Chondrocyte (in vitro differentiated cells): ENCODE data around the gene PCDHGA5. TPM values are rescaled to one million over a fixed set of nuclear protein-coding genes. Genes with fewer than 3 reads are reported as not detected.
A peak's percentile ranks its signal among the peaks of the same experiment; 100 is the strongest.
"Not testable (repeated sequence)": the region's sequence is repeated elsewhere in the genome, so short reads cannot be mapped to it uniquely, and the experiment has no call there.

Source experiments
- DNase-seq: peaks from one replicate; pipeline ENCODE4 v3.0.0; 2021; ENCODE audit warnings: mixed read lengths, low spot score
- H3K27ac Mint-ChIP-seq: one replicate; pipeline ENCODE4 v1.8.0; 2021; ENCODE audit warnings: mild to moderate bottlenecking, moderate library complexity, mixed read lengths; ENCODE audit not compliant: unreplicated experiment
- H3K27me3 Mint-ChIP-seq: 2 replicates; pipeline ENCODE4 v1.8.0; 2021; ENCODE audit warnings: low read depth, mixed read lengths
- H3K36me3 Mint-ChIP-seq: 2 replicates; pipeline ENCODE4 v1.8.0; 2021; ENCODE audit warnings: low read depth, mixed read lengths
- H3K4me1 Mint-ChIP-seq: 2 replicates; pipeline ENCODE4 v1.8.0; 2021; ENCODE audit warnings: low read depth, mild to moderate bottlenecking, mixed read lengths
- H3K4me3 Mint-ChIP-seq: one replicate; pipeline ENCODE4 v1.8.0; 2021; ENCODE audit warnings: mild to moderate bottlenecking, moderate library complexity, mixed read lengths; ENCODE audit not compliant: unreplicated experiment
- H3K9me3 Mint-ChIP-seq: 2 replicates; pipeline ENCODE4 v1.8.0; 2021; ENCODE audit warnings: low read depth, mixed read lengths
- CTCF ChIP-seq: fragments of 200-600 bp; sonication (generic); IDR thresholded peaks from 2 replicates; pipeline ENCODE4 v1.5.0; 2021; ENCODE audit warnings: antibody characterized with exemption, mild to moderate bottlenecking, moderate library complexity
- total RNA-seq: library from RNA; stranded (reverse); gene quantifications from 3 replicates; pipeline ENCODE4 v1.2.1, GENCODE V29; 2021

Gene PCDHGA5
- total RNA-seq, 1 donor from 2014 or later = 0.27 TPM

DNA sequence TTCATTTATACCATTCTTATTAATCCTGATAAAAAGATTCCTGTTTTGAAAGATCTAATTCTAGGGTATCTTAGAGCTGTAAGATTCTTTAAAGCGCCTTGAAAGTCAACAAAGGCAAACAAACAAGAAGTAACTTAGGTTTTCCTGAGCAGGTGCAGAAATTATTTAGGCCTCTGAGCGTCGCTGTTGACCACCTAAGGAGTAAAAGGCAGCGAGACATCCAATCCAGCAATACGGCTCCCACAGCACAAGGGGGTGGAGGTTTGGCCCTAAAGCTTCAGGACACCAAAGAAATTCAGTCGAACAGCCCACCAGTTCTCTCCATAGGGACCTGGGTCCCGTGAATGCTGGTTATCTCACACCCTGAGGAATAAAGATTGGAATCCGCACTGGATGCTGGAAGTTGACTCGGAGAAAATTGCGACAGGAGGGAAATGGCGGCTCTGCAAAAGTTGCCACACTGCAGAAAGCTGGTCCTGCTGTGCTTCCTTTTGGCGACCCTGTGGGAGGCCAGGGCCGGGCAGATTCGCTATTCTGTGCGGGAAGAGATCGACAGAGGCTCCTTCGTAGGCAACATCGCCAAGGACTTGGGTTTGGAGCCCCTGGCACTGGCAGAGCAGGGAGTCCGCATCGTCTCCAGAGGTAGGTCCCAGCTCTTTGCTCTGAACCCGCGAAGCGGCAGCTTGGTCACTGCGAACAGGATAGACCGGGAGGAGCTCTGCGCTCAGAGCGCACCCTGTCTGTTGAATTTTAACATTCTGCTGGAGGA lies 25.2 kb upstream of the PCDHGA5 start, which contains the start of gene PCDHGA2:
Gene PCDHGA2 (plus strand): TSS at position 223 of the 769 bp plus-strand sequence.
- no peak within 1 kb of the TSS for H3K27ac Mint-ChIP-seq
- DNase-seq = no peak
- H3K36me3 Mint-ChIP-seq = peaks cover 2% of the 10 kb centered on the region
- TF ChIP-seq CTCF = peak; percentile 25
- H3K27me3 Mint-ChIP-seq = no peaks in the 10 kb centered on the region
- no peak within 1 kb of the TSS for H3K4me3 Mint-ChIP-seq
- peaks cover 58% of the 10 kb centered on the region for H3K9me3 Mint-ChIP-seq
- H3K4me1 Mint-ChIP-seq = no peaks in the 10 kb centered on the region

- peaks cover 61% of the 10 kb centered on the region for H3K9me3 Mint-ChIP-seq
Observed at GRCh38 chr5:141340781-141341354, 23.1 kb upstream of the PCDHGA5 start.

DNA sequence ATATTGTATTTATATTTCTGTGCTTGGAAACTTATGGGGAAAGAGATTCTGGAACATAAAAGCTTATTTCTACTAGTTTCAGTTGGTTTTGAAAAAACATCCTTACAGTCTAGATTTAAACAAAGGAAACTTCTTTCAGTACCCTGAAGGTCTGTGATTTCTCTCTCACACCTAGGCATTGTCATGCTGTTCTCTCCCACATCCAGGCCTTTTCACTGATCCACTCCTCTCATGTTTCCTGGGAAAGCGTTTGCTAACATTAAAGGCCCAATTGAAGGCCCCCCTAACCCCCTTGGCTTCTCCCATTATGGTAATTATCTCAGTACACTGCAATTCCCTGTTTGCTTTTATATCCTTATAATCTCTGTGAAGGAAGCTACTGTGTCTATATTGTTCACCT lies 21.2 kb upstream of the PCDHGA5 start:
- H3K4me1 Mint-ChIP-seq = no peaks in the 10 kb centered on the region
- no peak overlapping the region for H3K27ac Mint-ChIP-seq
- no peak overlapping the region for H3K4me3 Mint-ChIP-seq
- H3K9me3 Mint-ChIP-seq = peaks cover 55% of the 10 kb centered on the region
- no peaks in the 10 kb centered on the region for H3K27me3 Mint-ChIP-seq
- no peak for DNase-seq
- peaks cover 2% of the 10 kb centered on the region for H3K36me3 Mint-ChIP-seq
- TF ChIP-seq CTCF = no peak

More at GRCh38 chr5:141340781-141341354, 23.1 kb upstream of the PCDHGA5 start:
- H3K27me3 Mint-ChIP-seq, DNase-seq, H3K36me3 Mint-ChIP-seq, H3K4me1 Mint-ChIP-seq, H3K27ac Mint-ChIP-seq, H3K4me3 Mint-ChIP-seq: not testable (repeated sequence)

DNA sequence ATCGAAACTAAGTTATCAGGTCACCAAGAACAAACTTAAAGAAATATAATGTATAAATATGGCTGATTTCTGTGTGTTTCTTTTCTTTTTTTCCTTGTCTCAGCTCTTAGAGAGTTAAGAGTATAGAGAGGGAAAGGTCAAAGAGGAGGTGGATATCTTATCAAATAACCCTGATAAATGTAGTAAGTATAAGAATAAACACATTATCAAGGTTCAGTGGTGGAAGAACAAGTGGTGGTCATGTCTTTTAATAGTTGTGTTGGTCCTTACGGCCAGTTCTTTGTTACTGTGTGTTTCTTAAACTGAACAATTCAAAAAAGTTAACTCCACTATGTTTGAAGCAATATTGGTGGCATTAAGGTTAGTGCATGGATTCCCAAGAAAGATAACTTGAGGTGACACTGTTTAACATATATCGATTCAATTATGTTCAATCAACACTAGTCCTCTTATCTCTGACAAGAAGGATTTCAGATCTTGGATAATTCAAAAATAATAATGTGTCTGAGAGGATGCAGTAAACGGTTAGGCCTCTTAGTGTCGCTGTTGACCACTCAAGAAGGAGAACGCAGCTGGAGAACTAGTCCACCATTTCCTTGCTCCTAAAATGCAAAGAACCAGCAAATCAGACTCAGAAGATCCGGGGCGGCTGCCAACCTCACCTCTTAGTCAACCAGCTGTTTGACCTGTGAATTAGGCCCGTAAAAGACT lies 20.6 kb upstream of the PCDHGA5 start, which contains the start of gene PCDHGA3:
Gene PCDHGA3 (plus strand): TSS at position 588 of the 711 bp plus-strand sequence. CDS start 205 bp downstream, outside the sequence.
- Mint-ChIP-seq H3K9me3 (peaks cover 52% of the 10 kb centered on the region), H3K27me3 (no peaks in the 10 kb centered on the region), H3K27ac (no peak within 1 kb of the TSS), H3K36me3 (peaks cover 2% of the 10 kb centered on the region), H3K4me3 (no peak within 1 kb of the TSS), H3K4me1 (no peaks in the 10 kb centered on the region)
- DNase-seq = no peak
- no peak for TF ChIP-seq CTCF

DNA sequence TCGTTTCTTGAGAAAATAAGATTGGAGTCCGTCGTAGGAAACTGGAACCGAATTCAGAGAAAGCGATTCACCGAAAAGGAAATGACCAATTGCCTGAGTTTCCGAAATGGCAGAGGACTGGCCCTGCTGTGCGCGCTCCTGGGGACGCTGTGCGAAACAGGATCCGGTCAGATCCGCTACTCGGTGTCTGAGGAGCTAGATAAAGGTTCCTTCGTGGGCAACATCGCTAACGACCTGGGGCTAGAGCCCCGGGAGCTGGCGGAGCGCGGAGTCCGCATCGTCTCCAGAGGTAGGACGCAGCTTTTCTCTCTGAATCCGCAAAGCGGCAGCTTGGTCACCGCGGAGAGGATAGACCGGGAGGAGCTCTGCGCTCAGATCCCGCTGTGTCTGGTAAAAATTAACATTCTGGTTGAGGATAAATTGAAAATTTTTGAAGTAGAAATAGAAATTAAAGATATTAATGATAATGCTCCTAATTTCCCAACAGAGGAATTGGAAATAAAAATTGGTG lies 20.0 kb upstream of the PCDHGA5 start:
- no peaks in the 10 kb centered on the region for H3K27me3 Mint-ChIP-seq
- H3K9me3 Mint-ChIP-seq = peaks cover 49% of the 10 kb centered on the region
- H3K4me3 Mint-ChIP-seq = no peak overlapping the region
- TF ChIP-seq CTCF = no peak
- H3K36me3 Mint-ChIP-seq = peaks cover 2% of the 10 kb centered on the region
- no peak for DNase-seq
- H3K27ac Mint-ChIP-seq = no peak overlapping the region
- H3K4me1 Mint-ChIP-seq = no peaks in the 10 kb centered on the region
